HEK293T (cell line): Measurements from ENCODE around the gene LRRC75B.

Source experiments
- CTCF ChIA-PET: fragments of 350-600 bp; formaldehyde crosslinking; extraction: SDS; loops from one replicate; lab custom pipeline; 2021; ENCODE audit warnings: antibody characterized with exemption, inconsistent platforms; lab: Yijun Ruan, JAX
- POLR2A ChIA-PET: fragments of 350-600 bp; formaldehyde crosslinking; extraction: SDS; loops from one replicate; lab custom pipeline; 2020; ENCODE audit warnings: antibody characterized with exemption, inconsistent platforms; lab: Yijun Ruan, JAX
- DNase-seq: peaks from one replicate; pipeline ENCODE4 v3.0.0; 2012; ENCODE audit warnings: mixed read lengths; ENCODE audit errors: extremely low spot score
- ARNT ChIP-seq: fragments of 450-650 bp; IDR thresholded peaks from 2 replicates; pipeline ENCODE4 v1.6.1; 2017; ENCODE audit warnings: mild to moderate bottlenecking
- BHLHE40 ChIP-seq: fragments of 450-650 bp; IDR thresholded peaks from 2 replicates; pipeline ENCODE4 v1.6.1; 2016; ENCODE audit warnings: mild to moderate bottlenecking, moderate library complexity, borderline replicate concordance
- CTBP1 ChIP-seq: fragments of 450-650 bp; IDR thresholded peaks from 2 replicates; pipeline ENCODE4 v1.6.1; 2016; ENCODE audit warnings: borderline replicate concordance
- ELF4 ChIP-seq: fragments of 450-650 bp; IDR thresholded peaks from 2 replicates; pipeline ENCODE4 v1.6.1; 2017; ENCODE audit warnings: antibody characterized with exemption
- FOXA1 ChIP-seq: fragments of 450-650 bp; IDR thresholded peaks from 2 replicates; pipeline ENCODE4 v1.6.1; 2016; ENCODE audit warnings: mild to moderate bottlenecking
- FOXK2 ChIP-seq: fragments of 450-650 bp; IDR thresholded peaks from 2 replicates; pipeline ENCODE4 v1.6.1; 2016; ENCODE audit warnings: mild to moderate bottlenecking
- FOXM1 ChIP-seq: fragments of 450-650 bp; IDR thresholded peaks from 2 replicates; pipeline ENCODE4 v1.6.1; 2017; ENCODE audit warnings: mild to moderate bottlenecking, borderline replicate concordance
- HDGF ChIP-seq: fragments of 450-650 bp; IDR thresholded peaks from 2 replicates; pipeline ENCODE4 v1.6.1; 2017; ENCODE audit warnings: antibody characterized with exemption, borderline replicate concordance
- L3MBTL2 ChIP-seq: fragments of 450-650 bp; conservative IDR thresholded peaks from 2 replicates; pipeline ENCODE4 v1.6.1; 2016; ENCODE audit warnings: mild to moderate bottlenecking
- LEF1 ChIP-seq: fragments of 450-650 bp; IDR thresholded peaks from 2 replicates; pipeline ENCODE4 v1.6.1; 2017; ENCODE audit warnings: mild to moderate bottlenecking, borderline replicate concordance
- NFRKB ChIP-seq: fragments of 450-650 bp; IDR thresholded peaks from 2 replicates; pipeline ENCODE4 v1.6.1; 2016; ENCODE audit warnings: mild to moderate bottlenecking, moderate library complexity
- PKNOX1 ChIP-seq: fragments of 450-650 bp; IDR thresholded peaks from 2 replicates; pipeline ENCODE4 v1.6.1; 2016
- SP1 ChIP-seq: fragments of 450-650 bp; IDR thresholded peaks from 2 replicates; pipeline ENCODE4 v1.6.1; 2017
- SUZ12 ChIP-seq: fragments of 450-650 bp; IDR thresholded peaks from 2 replicates; pipeline ENCODE4 v1.6.1; 2016; ENCODE audit warnings: mild to moderate bottlenecking
- TARDBP ChIP-seq: fragments of 450-650 bp; IDR thresholded peaks from 2 replicates; pipeline ENCODE4 v1.6.1; 2016
- ZNF384 ChIP-seq: fragments of 450-650 bp; IDR thresholded peaks from 2 replicates; pipeline ENCODE4 v1.6.1; 2016

LRRC75B gene

GRCh38 chr22:24591286-24591830, 1.5 kb downstream of the LRRC75B start:
- ChIA-PET CTCF (no interaction called here), POLR2A (interaction anchor here (1.3 to 3.1 kb wide), 3 partner anchors 7 to 12 kb away, joined by 3 to 14 read pairs (median 8); no protein-coding TSS in a partner anchor)
- DNase-seq: no peak
- TF ChIP-seq NFRKB (no peak), PKNOX1 (no peak), TARDBP (no peak), BHLHE40 (no peak), LEF1 (no peak), CTBP1 (no peak), SP1 (no peak), SUZ12 (no peak), ELF4 (no peak), ARNT (no peak), ZNF384 (no peak), L3MBTL2 (no peak), FOXK2 (no peak), FOXA1 (no peak), HDGF (no peak), FOXM1 (no peak)

GRCh38 chr22:24590596-24591173, 2.2 kb downstream of the LRRC75B start:
- POLR2A ChIA-PET: interaction anchor here (1.3 to 1.8 kb wide), 2 partner anchors 9 to 11 kb away, joined by 3 to 8 read pairs; no protein-coding TSS in a partner anchor
- DNase-seq: no peak
- no peak for TF ChIP-seq SUZ12
- TF ChIP-seq ZNF384: no peak
- no peak for TF ChIP-seq SP1
- no peak for TF ChIP-seq TARDBP
- TF ChIP-seq BHLHE40: no peak
- no peak for TF ChIP-seq FOXK2
- no peak for TF ChIP-seq ELF4
- no peak for TF ChIP-seq FOXA1
- no peak for TF ChIP-seq FOXM1
- TF ChIP-seq ARNT: no peak
- no peak for TF ChIP-seq HDGF
- no peak for TF ChIP-seq PKNOX1
- TF ChIP-seq CTBP1: no peak
- no peak for TF ChIP-seq LEF1
- TF ChIP-seq L3MBTL2: no peak
- CTCF ChIA-PET: no interaction called here

GRCh38 chr22:24589518-24590030, 3.3 kb downstream of the LRRC75B start:
- POLR2A ChIA-PET: no interaction called here
- no peak for DNase-seq
- CTCF ChIA-PET: no interaction called here
- no peak for TF ChIP-seq ARNT
- TF ChIP-seq ZNF384: no peak
- TF ChIP-seq PKNOX1: no peak

GRCh38 chr22:24588757-24589481, 4.0 kb downstream of the LRRC75B start:
- CTCF ChIA-PET: no interaction called here
- POLR2A ChIA-PET: interaction anchor here (1.8 kb wide), 1 partner anchor 34 kb away, joined by 5 read pairs; the partner anchor contains the start of gene GUCD1
- TF ChIP-seq LEF1: no peak
- TF ChIP-seq L3MBTL2: no peak
- no peak for TF ChIP-seq FOXA1
- no peak for TF ChIP-seq TARDBP
- TF ChIP-seq NFRKB: no peak
- no peak for TF ChIP-seq SP1
- TF ChIP-seq ZNF384: no peak
- DNase-seq: no peak

- no peak for DNase-seq
- TF ChIP-seq TARDBP (no peak), FOXM1 (no peak), CTBP1 (no peak), LEF1 (no peak), ELF4 (no peak), ARNT (no peak), FOXK2 (no peak), L3MBTL2 (no peak), SUZ12 (no peak), PKNOX1 (no peak), BHLHE40 (no peak), ZNF384 (no peak), FOXA1 (no peak), HDGF (no peak), SP1 (no peak), NFRKB (no peak)
- CTCF ChIA-PET: no interaction called here
- POLR2A ChIA-PET: interaction anchor here (1.8 kb wide), 1 partner anchor 33 kb away, joined by 5 read pairs; the partner anchor contains the start of gene GUCD1
Measured at GRCh38 chr22:24588381-24588756, 4.5 kb downstream of the LRRC75B start.
